ENCODE results near the gene COL26A1.

DNA sequence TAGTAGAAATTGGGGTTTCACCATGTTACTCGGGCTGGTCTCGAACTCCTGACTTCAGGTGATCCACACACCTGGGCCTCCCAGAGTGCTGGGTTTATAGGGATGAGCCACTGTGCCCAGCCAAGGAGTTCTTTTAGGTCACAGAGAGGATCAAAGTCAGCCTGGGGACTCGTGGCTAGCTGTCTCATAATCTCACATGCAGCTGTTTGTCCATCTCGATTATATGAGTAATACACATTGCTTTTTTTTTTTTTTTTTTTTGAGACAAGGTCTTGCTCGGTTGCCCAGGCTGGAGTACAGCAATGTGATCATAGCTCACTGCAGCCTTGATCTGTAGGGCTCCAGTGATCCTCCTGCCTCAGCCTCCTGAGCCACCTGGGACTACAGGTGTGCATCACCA is 43.3 kb upstream of the COL26A1 start:
- no peak for TF ChIP-seq EP300 (IDR thresholded peaks at IDR 0.05; ENCODE audit: low read depth)
- no peak for TF ChIP-seq POLR2A (IDR thresholded peaks at IDR 0.05)

Measured in transverse colon (tissue), 1 donor.